ENCODE results near the gene KIFAP3.

DNA sequence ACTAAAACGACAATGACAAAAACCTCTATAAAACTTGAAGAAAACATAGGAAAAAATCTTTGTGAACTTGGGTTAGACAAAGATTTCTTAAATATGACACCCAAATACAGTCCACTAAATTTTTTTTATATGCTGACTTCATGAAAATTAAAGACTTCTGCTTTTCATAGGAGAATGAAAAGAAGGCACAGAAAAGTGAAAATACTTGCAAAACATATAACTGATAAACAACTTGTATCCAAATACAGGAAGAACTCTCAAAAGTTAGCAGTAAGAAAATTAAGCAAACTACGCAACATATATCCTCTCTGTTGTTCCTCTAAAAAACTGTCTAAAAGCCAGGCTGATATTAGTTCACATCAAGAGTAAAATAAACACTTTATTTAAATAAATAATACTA is 53.6 kb downstream of the KIFAP3 start:
- no peak for TF ChIP-seq ELF4 (IDR thresholded peaks at IDR 0.05)
- no peak for TF ChIP-seq NFRKB (IDR thresholded peaks at IDR 0.05)
- no peak for TF ChIP-seq FOXA1 (IDR thresholded peaks at IDR 0.05)
- no peak for TF ChIP-seq FOXM1 (IDR thresholded peaks at IDR 0.05; ENCODE audit: borderline replicate concordance)
